Prostate gland (tissue), 2 donors: ENCODE results near the gene UBL4A. TPM values are rescaled to one million over a fixed set of nuclear protein-coding genes. Genes with fewer than 3 reads are reported as not detected.

ENCODE experiments used
- DNase-seq: peaks from one replicate; pipeline ENCODE4 v3.0.0-alpha.2; 2019; ENCODE audit warnings: low spot score
- H3K27ac ChIP-seq, 2 donors: fragments of 200-600 bp; sonication (generic); 2 replicates each; pipeline ENCODE4 v1.5.1; 2017 to 2019
- H3K27me3 ChIP-seq: fragments of 200-600 bp; sonication (generic); replicated peaks from 2 replicates; pipeline ENCODE4 v1.5.1; 2019; ENCODE audit not compliant: insufficient read depth
- H3K36me3 ChIP-seq, 2 donors: fragments of 200-600 bp; sonication (generic); 1 replicate in 1 of 2; 2 replicates in 1 of 2; pipeline versions ENCODE4 v1.5.1 to v1.8.1; 2017 to 2019
- H3K4me1 ChIP-seq: fragments of 200-600 bp; sonication (generic); replicated peaks from 2 replicates; pipeline ENCODE4 v1.5.1; 2019
- H3K4me3 ChIP-seq, 2 donors: fragments of 200-600 bp; sonication (generic); 2 replicates each; pipeline ENCODE4 v1.5.1; 2017 to 2019
- H3K9me3 ChIP-seq: fragments of 200-600 bp; sonication (generic); 2 replicates; pipeline ENCODE4 v1.5.1; 2017
- CTCF ChIP-seq, 4 experiments: fragments of 200-600 bp in 2 of 4; fragments of 450-650 bp in 2 of 4; sonication (generic) in 2 of 4; IDR thresholded peaks; 1 replicate in 3 of 4; 2 replicates in 1 of 4; pipeline ENCODE4 v1.5.1; 2016 to 2019; ENCODE audit warnings: antibody characterized with exemption in 4 of 4, mild to moderate bottlenecking in 2 of 4, moderate library complexity in 2 of 4
- POLR2A ChIP-seq: fragments of 450-650 bp; IDR thresholded peaks from one replicate; pipeline ENCODE4 v1.6.1; 2016; ENCODE audit warnings: antibody characterized with exemption, mild to moderate bottlenecking
- POLR2AphosphoS5 ChIP-seq: sonication (generic); formaldehyde crosslinking; IDR thresholded peaks from one replicate; pipeline ENCODE4 v1.6.1; 2017; ENCODE audit warnings: antibody characterized with exemption
- whole genome bisulfite sequencing: methylation state at CpG from one replicate; pipeline ENCODE4 v1.1.5; 2018; 5-methylcytosine and 5-hydroxymethylcytosine counted together
- intact Hi-C: fragments of 100-400 bp; cut with DNase I; formaldehyde crosslinking; loops from one replicate; pipeline ENCODE4 v1.14.2; 2022
- total RNA-seq, 2 donors: library from RNA; depleted of rRNA; stranded (reverse); fragments of >200 nt; gene quantifications; one replicate each; pipeline ENCODE4 v1.1.0, GENCODE V29; 2016

The UBL4A gene
- total RNA-seq, 2 donors from 2014 or later, result 31.9 to 53.7 TPM

GRCh38 chrX:154487518-154488290, 1.3 kb upstream of the UBL4A start:
- Histone ChIP-seq H3K27ac (peak overlapping the region; percentile 80 to 85), H3K36me3 (no peaks in the 10 kb centered on the region), H3K4me3 (no peak overlapping the region), H3K27me3 (no peaks in the 10 kb centered on the region), H3K9me3 (no peaks in the 10 kb centered on the region), H3K4me1 (no peaks in the 10 kb centered on the region)
- DNase-seq, result no peak
- 93% methylated on average over 25 of the region's 28 CpGs for WGBS
- intact Hi-C loops, result loop anchor here (5.0 kb wide), 1 partner anchor 50 kb away; the partner anchor contains the start of gene GDI1
- no peak for TF ChIP-seq POLR2AphosphoS5
- no peak for TF ChIP-seq POLR2A

- Histone ChIP-seq H3K9me3 (no peaks in the 10 kb centered on the region), H3K36me3 (no peaks in the 10 kb centered on the region), H3K4me1 (no peaks in the 10 kb centered on the region), H3K4me3 (peak overlapping the region; percentile 54 to 57), H3K27ac (peak overlapping the region; percentile 75 to 85), H3K27me3 (no peaks in the 10 kb centered on the region)
- intact Hi-C loops, result loop anchor here (5.0 kb wide), 1 partner anchor 49 kb away; the partner anchor contains the start of gene GDI1
- DNase-seq, result no peak
- no peak for TF ChIP-seq CTCF (IDR thresholded peaks at IDR 0.05)
- TF ChIP-seq POLR2A, result no peak
- no peak for TF ChIP-seq POLR2AphosphoS5
- 0% methylated on average over 14 of the region's 35 CpGs for WGBS
Measured at GRCh38 chrX:154486052-154486395, 391 bp downstream of the UBL4A start.

DNA sequence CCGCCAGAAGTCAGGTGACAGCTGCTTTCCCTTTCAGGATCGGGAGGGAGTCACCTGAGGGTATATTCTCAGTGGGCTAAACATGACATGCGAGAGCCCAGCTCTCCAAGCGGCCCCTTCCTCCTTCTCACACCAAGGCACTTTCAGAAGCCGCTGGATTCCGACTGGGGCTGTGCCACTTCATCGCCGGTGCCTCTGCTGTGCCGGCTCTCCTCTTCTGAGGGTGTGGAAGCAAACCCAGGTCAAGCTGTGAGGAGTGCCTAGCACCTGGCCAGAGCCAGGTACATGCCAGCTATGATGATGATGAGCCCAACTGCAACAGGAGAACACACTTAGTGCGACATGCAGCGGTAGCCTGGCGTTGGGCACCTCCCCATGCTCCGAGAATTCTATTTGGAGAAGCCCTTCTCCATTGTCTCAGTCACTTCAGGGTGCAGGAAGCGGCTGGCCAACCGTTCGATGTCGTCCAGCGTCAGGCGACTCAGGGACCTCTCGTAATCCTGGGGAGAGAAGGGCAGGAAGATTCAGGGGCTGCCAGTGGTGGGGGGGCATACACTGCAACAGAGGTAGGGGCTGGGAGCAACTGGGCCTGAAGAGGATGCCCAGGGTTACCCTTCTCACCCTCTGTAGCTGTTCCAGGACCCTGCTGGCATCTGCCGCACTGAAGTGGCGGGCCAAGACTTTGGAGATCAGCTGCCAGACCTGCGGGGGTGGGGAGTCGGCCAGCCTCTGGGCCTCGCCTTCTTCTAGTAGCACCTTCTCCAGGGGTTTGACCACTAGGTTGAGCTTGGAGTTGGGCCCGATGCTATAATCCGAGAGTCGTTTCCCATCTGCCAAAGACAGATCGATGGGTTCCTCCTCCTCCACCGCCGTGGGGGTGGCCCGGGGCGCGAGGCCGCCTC, 1.0 kb downstream of the UBL4A start:
- no peaks in the 10 kb centered on the region for H3K4me1 ChIP-seq
- no peaks in the 10 kb centered on the region for H3K36me3 ChIP-seq
- H3K4me3 ChIP-seq, result peak overlapping the region; percentile 54 to 57
- WGBS, result 34% methylated on average over 27 of the region's 35 CpGs
- no peak for DNase-seq
- no peaks in the 10 kb centered on the region for H3K9me3 ChIP-seq
- intact Hi-C loops, result loop anchor here (5.0 kb wide), 1 partner anchor 48 kb away; the partner anchor contains the start of gene GDI1
- TF ChIP-seq POLR2AphosphoS5, result no peak
- no peak for TF ChIP-seq POLR2A
- TF ChIP-seq CTCF (IDR thresholded peaks at IDR 0.05), result no peak
- peak overlapping the region; percentile 75 to 85 for H3K27ac ChIP-seq
- no peaks in the 10 kb centered on the region for H3K27me3 ChIP-seq

GRCh38 chrX:154484255-154485149, 1.9 kb downstream of the UBL4A start:
- 83% methylated on average over 13 of the region's 16 CpGs for WGBS
- no peak overlapping the region for H3K27ac ChIP-seq
- no peak overlapping the region for H3K4me3 ChIP-seq

GRCh38 chrX:154483325-154483724, 3.1 kb downstream of the UBL4A start:
- TF ChIP-seq POLR2AphosphoS5 (no peak), POLR2A (no peak)
- Histone ChIP-seq H3K4me3 (no peak overlapping the region), H3K36me3 (no peaks in the 10 kb centered on the region), H3K27ac (no peak overlapping the region), H3K4me1 (no peaks in the 10 kb centered on the region), H3K9me3 (no peaks in the 10 kb centered on the region), H3K27me3 (no peaks in the 10 kb centered on the region)
- 67% methylated on average over 3 of the region's 7 CpGs for WGBS
- intact Hi-C loops, result no loop called here
- no peak for DNase-seq

More at GRCh38 chrX:154484255-154485149, 1.9 kb downstream of the UBL4A start:
- Histone ChIP-seq H3K27me3 (no peaks in the 10 kb centered on the region), H3K9me3 (no peaks in the 10 kb centered on the region), H3K36me3 (no peaks in the 10 kb centered on the region), H3K4me1 (no peaks in the 10 kb centered on the region)
- TF ChIP-seq POLR2AphosphoS5 (no peak), POLR2A (no peak)
- DNase-seq, result no peak
- intact Hi-C loops, result loop anchor here (5.0 kb wide), 1 partner anchor 47 kb away; the partner anchor contains the start of gene GDI1
